ENCODE measurements around the gene ARL8B.

ARL8B gene

DNA sequence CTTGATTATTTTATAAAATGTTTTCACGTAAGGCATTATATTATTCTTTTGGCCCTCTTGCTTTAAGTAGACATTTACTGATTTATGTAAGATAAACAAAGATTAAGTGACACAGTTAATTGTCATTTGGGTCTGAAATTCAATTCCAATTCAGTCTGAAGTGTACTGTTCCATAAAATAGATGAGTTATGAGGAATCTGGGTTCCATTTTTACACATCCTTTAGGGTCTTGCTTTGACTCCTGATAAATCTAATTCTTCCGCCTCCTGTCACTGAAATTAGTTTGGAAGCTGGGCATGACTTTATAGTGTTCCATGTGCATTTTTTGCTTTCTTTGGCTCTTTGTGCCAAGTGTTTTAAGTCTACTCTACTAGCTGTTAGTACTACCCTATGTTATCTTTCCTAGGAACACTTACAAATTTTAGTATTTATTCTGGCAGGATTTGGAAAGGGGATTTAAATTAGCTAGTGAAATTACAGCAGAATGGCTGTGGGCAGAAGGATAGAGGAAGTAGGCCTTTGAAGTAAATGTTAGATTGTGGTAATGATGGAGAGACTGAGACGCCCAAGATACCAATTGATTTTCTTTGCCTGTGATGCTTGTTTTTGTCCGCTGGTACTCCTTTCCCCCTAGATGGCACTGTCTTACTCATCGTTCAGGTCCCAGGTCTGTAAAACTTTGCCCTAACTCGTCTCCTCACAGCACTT is 14.3 kb downstream of the ARL8B start:
- peak; percentile 37 for DNase-seq (ENCODE audit: low read depth)
- TF ChIP-seq, protein P1, sequence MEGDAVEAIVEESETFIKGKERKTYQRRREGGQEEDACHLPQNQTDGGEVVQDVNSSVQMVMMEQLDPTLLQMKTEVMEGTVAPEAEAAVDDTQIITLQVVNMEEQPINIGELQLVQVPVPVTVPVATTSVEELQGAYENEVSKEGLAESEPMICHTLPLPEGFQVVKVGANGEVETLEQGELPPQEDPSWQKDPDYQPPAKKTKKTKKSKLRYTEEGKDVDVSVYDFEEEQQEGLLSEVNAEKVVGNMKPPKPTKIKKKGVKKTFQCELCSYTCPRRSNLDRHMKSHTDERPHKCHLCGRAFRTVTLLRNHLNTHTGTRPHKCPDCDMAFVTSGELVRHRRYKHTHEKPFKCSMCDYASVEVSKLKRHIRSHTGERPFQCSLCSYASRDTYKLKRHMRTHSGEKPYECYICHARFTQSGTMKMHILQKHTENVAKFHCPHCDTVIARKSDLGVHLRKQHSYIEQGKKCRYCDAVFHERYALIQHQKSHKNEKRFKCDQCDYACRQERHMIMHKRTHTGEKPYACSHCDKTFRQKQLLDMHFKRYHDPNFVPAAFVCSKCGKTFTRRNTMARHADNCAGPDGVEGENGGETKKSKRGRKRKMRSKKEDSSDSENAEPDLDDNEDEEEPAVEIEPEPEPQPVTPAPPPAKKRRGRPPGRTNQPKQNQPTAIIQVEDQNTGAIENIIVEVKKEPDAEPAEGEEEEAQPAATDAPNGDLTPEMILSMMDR (IDR thresholded peaks at IDR 0.05; ENCODE audit: low read length, missing control alignments): peak; percentile 45
- no peak overlapping the region for H3K4me3 ChIP-seq (replicated peaks; ENCODE audit: low read depth, low read length)

DNA sequence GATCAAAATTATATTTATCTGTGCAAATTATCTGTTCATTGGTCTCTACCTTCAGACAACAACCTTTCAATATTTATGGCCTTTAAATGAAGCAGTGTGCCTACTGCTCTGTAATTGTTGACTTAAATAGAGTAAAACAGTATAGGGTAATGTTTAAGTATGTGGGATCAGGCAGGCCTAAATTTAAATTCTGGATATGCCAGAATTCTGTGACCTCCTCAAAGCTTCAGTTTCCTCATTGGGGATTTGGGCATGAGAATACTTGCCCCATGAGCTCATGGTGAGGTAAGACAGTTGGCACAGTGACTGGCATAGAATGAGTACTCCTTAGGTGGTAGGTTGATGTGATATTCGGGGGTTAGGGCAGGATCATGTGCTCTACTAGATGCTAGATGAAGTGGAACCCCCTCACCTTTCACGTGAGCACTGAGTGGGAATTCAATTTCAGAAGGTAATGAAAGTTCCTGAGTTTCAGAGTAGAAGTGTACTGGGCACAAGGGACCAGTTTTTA is 14.9 kb downstream of the ARL8B start:
- DNase-seq (ENCODE audit: low read depth): no peak
- no peak overlapping the region for H3K4me3 ChIP-seq (replicated peaks; ENCODE audit: low read depth, low read length)
- TF ChIP-seq, protein P1 (IDR thresholded peaks at IDR 0.05; ENCODE audit: low read length, missing control alignments): no peak

DNA sequence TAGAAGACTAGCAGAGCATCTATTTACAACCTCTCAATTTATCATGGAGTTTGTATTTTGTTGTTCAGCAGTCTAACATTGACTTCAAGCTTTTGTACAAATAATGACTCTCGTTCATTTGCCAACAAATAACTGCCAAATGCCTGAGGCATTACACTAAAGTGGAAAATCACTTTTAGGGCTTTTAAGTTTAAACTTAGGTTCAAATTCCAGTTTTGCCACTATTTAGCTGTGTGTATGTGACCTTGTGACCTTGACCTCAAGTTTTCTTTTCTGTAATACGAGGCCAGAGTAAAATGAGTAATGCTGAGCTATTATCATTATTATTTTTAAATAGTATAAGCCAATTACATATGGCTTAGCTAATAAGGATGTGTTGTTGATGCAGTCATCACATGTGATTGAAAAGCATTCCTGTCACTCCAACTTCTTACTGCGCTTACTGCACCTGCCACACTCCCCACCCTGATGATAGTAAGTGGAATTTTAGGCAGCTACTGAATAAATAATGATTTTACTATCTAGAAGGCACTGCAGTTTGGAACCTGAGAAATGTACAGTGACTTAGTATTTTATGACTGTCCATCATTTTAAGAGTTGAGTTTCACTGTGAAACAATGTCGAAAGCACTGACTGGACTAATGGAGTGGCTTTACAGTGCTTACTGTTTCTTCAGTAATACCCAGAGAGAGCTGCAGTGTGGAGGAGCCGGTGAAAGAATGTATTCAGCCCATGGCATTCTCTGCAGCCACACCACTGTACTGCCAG is 16.3 kb downstream of the ARL8B start:
- peak; percentile 23 for DNase-seq (ENCODE audit: low read depth)
- H3K4me3 ChIP-seq (replicated peaks; ENCODE audit: low read depth, low read length): no peak overlapping the region

DNA sequence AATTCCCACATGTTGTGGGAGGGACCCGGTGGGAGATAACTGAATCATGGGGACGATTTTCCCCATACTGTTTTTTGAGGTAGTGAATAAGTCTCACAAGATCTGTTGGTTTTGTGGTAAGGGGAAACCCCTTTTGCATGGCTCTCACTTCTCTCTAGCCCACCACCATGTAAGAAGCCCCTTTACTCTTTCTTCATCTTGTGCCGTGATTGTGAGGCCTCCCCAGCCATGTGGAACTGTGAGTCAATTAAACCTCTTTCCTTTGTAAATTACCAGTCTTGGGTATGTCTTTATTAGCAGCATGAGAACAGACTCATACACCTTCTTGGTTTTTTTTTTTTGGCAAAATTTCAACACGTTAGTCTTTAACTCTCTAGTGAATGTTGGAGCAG is 18.1 kb downstream of the ARL8B start:
- DNase-seq (ENCODE audit: low read depth): no peak
- no peak overlapping the region for H3K4me3 ChIP-seq (replicated peaks; ENCODE audit: low read depth, low read length)
- TF ChIP-seq, protein P1 (IDR thresholded peaks at IDR 0.05; ENCODE audit: low read length, missing control alignments): no peak

More for the DNA sequence above, 16.3 kb downstream of the ARL8B start:
- TF ChIP-seq, protein P1 (IDR thresholded peaks at IDR 0.05; ENCODE audit: low read length, missing control alignments): no peak

DNA sequence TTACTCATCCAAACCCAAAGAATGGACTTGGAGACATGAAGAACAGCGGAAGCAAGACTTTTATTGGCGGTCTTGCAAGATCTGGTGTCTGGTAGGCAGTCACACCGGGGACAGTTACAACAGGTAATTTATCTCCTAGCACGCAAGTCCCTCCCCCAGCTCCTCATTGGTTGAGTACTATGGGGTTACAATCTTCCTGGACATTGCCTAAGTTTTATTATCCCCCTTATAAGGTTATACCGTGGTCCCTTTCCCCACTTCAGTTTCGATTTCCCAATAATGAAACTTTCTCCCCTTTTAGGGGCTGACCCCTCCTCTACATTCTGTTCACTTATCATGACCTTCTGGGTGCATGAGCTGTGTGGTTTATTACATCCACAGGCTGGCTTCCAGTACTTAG is 18.7 kb downstream of the ARL8B start:
- no peak for DNase-seq (ENCODE audit: low read depth)
- TF ChIP-seq, protein P1 (IDR thresholded peaks at IDR 0.05; ENCODE audit: low read length, missing control alignments): no peak

DNA sequence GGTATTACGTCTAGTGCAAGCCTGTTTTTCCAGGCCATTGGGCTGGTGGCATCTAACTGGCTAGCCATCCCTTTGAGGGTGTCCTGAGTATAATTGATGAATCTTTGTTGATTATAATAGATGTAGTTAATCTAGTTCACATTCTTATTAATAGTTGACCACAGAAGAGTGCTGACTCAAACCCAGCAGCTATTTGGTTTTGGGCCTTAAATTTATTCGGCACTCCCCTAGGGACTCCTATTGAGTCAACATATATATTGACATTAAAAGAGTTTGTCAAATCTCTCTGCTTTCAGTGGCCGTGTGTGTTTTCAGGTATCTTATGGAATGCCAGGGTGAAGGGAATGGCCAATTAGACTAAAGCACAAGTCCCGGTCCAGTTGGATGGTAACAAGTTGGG is 19.7 kb downstream of the ARL8B start:
- TF ChIP-seq, protein P1 (IDR thresholded peaks at IDR 0.05; ENCODE audit: low read length, missing control alignments): no peak
- H3K4me3 ChIP-seq (replicated peaks; ENCODE audit: low read depth, low read length): no peak overlapping the region
- DNase-seq (ENCODE audit: low read depth): no peak

More for the DNA sequence above, 18.7 kb downstream of the ARL8B start:
- H3K4me3 ChIP-seq (replicated peaks; ENCODE audit: low read depth, low read length): no peak overlapping the region

Measured in fibroblast of pulmonary artery (primary cell).